ENCODE data around the gene DHX30.
"Not testable (repeated sequence)": the region's sequence is repeated elsewhere in the genome, so short reads cannot be mapped to it uniquely, and the experiment has no call there.

DHX30 gene

GRCh38 chr3:47817609-47818008, 14.7 kb downstream of the DHX30 start:
- no peak for DNase-seq

GRCh38 chr3:47824541-47825473, 21.9 kb downstream of the DHX30 start:
- DNase-seq, result peak; percentile 58

DNA sequence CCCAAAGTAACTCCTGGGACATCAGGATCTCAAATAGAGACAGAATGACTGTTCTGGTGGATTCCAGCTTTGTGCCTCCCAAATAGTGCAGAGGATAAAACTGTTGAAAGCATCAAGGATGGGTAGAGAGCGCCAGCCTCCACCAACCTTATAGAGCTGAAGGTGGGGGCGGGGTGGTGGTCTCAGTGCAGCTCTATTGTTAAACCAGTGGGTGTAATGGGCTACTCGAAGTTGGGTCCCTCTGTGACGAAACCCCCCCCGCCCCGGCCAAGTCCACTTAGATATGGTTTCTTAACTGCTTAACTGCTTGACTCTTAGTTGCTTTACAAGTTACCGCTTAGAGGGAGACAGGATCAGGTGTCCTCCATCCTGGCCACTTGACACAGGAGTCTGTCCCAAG, 22.7 kb downstream of the DHX30 start:
- DNase-seq, result no peak

GRCh38 chr3:47829482-47829881, 26.5 kb downstream of the DHX30 start:
- DNase-seq, result not testable (repeated sequence)

GRCh38 chr3:47836986-47837385, 34.0 kb downstream of the DHX30 start:
- no peak for DNase-seq

GRCh38 chr3:47838503-47838902, 35.6 kb downstream of the DHX30 start:
- DNase-seq, result no peak

GRCh38 chr3:47841786-47842349, 38.9 kb downstream of the DHX30 start:
- DNase-seq, result no peak

DNA sequence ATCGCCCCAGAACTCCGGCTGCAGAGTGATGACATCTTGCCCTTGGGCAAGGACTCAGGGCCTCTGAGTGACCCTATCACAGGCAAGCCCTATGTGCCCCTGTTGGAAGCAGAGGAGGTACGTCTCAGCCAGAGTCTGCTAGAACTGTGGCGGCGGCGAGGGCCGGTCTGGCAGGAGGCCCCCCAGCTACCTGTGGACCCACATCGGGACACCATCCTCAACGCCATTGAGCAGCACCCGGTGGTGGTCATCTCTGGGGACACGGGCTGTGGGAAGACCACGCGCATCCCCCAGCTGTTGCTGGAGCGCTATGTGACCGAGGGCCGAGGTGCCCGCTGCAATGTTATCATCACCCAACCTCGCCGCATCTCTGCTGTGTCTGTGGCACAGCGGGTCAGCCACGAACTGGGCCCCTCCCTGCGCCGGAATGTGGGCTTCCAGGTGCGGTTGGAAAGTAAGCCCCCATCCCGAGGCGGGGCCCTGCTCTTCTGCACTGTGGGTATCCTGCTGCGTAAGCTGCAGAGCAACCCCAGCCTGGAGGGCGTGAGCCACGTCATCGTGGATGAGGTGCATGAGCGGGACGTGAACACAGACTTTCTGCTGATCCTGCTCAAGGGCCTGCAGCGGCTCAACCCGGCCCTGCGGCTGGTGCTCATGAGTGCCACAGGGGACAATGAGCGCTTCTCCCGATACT, 43.4 kb downstream of the DHX30 start:
- no peak for DNase-seq

- no peak for DNase-seq
Observed at GRCh38 chr3:47846880-47847248, 43.9 kb downstream of the DHX30 start.

GRCh38 chr3:47847260-47847659, 44.3 kb downstream of the DHX30 start:
- DNase-seq, result no peak

- DNase-seq, result no peak
Observed at GRCh38 chr3:47847801-47848518, 45.0 kb downstream of the DHX30 start.

GRCh38 chr3:47848599-47849117, 45.7 kb downstream of the DHX30 start:
- DNase-seq, result no peak

DNA sequence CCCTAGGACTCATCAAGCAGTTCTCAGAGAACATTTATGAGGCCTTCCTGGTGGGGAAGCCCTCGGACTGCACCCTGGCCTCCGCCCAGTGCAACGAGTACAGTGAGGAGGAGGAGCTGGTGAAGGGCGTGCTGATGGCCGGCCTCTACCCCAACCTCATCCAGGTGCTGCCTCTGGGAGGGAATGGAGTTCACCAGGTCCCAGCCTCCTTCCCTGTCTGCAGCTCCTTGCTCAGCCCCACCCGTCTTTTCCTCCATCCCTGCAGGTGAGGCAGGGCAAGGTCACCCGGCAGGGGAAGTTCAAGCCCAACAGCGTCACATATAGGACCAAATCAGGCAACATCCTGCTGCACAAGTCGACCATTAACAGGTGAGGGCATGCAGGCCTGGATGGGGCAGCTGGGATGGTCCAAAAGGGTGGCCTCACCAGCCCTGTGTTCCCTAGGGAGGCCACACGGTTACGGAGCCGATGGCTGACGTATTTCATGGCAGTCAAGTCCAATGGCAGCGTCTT, 46.3 kb downstream of the DHX30 start:
- DNase-seq, result no peak

GRCh38 chr3:47849699-47850563, 47.0 kb downstream of the DHX30 start:
- no peak for DNase-seq

- DNase-seq, result no peak
Observed at GRCh38 chr3:47850564-47851410, 47.8 kb downstream of the DHX30 start.

DNA sequence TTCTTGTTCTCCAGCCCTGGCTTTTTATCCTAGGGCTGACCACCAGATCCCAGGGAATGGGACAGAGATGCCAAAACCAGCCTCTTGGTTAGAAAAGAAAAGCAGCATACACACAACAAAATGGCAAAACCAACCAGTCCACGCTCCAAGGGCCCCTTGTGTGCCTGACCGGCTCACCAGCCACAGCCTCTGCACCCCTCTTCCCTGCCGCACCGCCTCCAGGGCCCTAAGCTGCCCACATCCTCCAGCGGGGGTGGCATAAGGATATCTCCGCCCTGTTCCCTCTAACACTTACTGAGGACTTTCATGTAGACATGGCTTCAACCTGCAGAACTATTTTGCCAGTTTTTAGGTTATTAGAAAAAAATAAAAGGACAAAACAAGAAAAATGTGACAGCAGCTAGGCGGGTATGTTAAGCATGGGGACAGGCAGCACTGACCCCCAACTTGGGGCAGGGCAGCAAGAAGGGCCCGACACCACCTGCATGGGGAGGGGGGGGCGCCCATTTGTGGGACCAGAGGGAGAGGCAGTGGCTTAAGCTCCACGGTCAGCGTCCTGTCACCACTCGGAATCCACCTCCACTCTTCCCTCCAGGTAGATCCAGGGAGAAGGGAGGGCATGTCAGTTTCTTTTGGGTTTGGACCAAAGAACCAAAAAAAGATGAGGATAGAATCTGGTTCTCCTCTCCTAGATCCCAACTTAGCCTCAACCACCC, 49.1 kb downstream of the DHX30 start:
- no peak for DNase-seq

DNA sequence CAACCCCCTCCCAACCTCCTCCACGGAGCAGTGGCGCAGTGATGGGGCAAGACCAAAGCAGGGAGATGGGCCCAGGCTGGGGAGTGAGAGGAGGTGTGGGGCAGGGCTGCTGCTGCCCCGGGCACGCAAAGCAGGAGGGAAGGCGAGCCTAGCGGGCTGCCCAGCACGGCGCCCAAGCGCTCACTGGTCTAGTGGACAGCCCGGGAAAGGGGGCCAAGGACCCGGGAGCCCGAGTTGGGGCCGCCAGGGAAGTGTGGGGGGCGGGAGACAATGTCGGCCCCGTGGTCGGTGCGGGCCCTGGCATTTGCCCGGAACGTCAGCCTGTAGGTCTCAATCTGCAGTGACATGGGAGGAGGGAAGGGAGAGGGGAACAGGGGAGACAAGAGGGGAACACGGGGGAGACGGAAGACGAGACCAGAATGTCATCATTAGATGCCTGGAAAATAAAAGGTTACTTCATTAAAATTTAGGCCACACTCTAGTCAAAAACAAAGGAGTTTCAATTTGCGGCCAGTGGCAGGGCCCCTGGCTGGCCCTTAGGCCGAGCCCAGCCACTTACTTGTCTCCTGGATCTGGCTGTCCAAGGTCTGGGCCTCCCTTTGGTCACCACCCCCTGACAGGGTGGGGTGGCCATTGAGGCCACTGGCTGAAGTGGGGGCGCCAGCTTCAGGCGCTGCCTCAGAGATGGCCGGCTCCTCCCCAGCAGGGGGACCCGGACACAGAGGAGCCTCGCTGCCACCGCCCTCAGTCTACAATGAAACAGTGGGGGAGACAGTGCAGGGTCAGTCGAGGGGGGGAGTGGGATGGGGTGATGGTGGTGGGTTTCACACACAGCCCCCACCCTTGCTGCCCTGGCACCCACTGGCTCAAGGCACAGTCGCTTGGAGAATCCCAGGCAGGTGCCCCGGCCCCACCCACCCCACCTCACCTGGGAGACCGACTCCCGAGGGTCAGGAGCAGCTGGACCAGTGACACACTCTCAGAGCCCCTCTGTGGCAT, 50.0 kb downstream of the DHX30 start:
- DNase-seq, result no peak

- no peak for DNase-seq
Observed at GRCh38 chr3:47854267-47854666, 51.3 kb downstream of the DHX30 start.
